K562 (cell line): Measurements from ENCODE around the gene DYRK1A. TPM values are rescaled to one million over a fixed set of nuclear protein-coding genes. Genes with fewer than 3 reads are reported as not detected.

Experiments used
- CBX3 ChIP-seq, 2 experiments: IDR thresholded peaks; 1 replicate in 1 of 2; 2 replicates in 1 of 2; pipeline ENCODE4 v1.6.1; 2012; ENCODE audit warnings: inconsistent platforms in 2 of 2, low read length in 2 of 2, borderline replicate concordance in 1 of 2, control low read depth in 1 of 2
- KDM4B ChIP-seq, 2 experiments: fragments of 450-650 bp in 1 of 2; sonication (generic) in 1 of 2; IDR thresholded peaks; 2 replicates each; pipeline ENCODE4 v1.6.1; 2016 to 2017; ENCODE audit warnings: borderline replicate concordance in 2 of 2, antibody characterized with exemption in 1 of 2, low read depth in 1 of 2, mild to moderate bottlenecking in 1 of 2
- SMARCA5 ChIP-seq: fragments of 450-650 bp; IDR thresholded peaks from 2 replicates; pipeline ENCODE4 v1.6.1; 2016
- ZNF717 ChIP-seq: fragments of 250-450 bp; sonication (Bioruptor Pico); IDR thresholded peaks from 2 replicates; pipeline ENCODE4 v1.5.0; 2021
- ZNF766 ChIP-seq: fragments of 200-800 bp; sonication (Bioruptor generic); conservative IDR thresholded peaks from 2 replicates; pipeline ENCODE4 v1.6.1; 2016; ENCODE audit warnings: missing genetic modification characterization, missing compliant biosample characterization
- polyA plus RNA-seq, 8 experiments: library from polyadenylated mRNA; depleted of rRNA in 4 of 8; stranded (reverse) in 5 of 8; unstranded in 3 of 8; fragments of >200 nt; fragmentation: Nextera tagmentation in 2 of 8; fragmentation: Illumina TruSeq in 1 of 8; extraction: Ambion mirVana in 2 of 8; extraction: Trizol in 1 of 8; gene quantifications; 2 replicates each; pipeline versions ENCODE4 v1.2.1 to v1.2.3, GENCODE V29; 2011 to 2014; ENCODE audit warnings: inconsistent platforms in 1 of 8, missing spikeins in 1 of 8
- total RNA-seq, 7 experiments: library from RNA; depleted of rRNA in 6 of 7; stranded (reverse); fragments of >200 nt in 6 of 7; fragmentation: Illumina TruSeq in 2 of 7; extraction: Trizol in 2 of 7; gene quantifications; 2 replicates each; pipeline versions ENCODE4 v1.2.1 to v1.2.3, GENCODE V29; 2011 to 2021; ENCODE audit warnings: low replicate concordance in 1 of 7
- TF ChIP-seq, protein P1 (sequence below): IDR thresholded peaks from 2 replicates; pipeline ENCODE4 v1.6.1; 2011; ENCODE audit not compliant: insufficient read length; ENCODE audit errors: extremely low read depth
- TF ChIP-seq, protein P2 (sequence below): fragments of 450-650 bp; formaldehyde crosslinking; IDR thresholded peaks from 2 replicates; pipeline ENCODE4 v1.4.0; 2020; ENCODE audit warnings: mild to moderate bottlenecking, moderate library complexity
- TF ChIP-seq, protein P3 (sequence below): fragments of 450-650 bp; IDR thresholded peaks from 2 replicates; pipeline ENCODE4 v1.6.1; 2016; ENCODE audit warnings: low read depth

Gene DYRK1A
- total and polyA plus RNA-seq, 9 of the 15 experiments (the other 6 are each of a cell fraction or from before 2014, with no cell fraction given), result 3.7 to 64.8 (median 42.3) TPM

DNA sequence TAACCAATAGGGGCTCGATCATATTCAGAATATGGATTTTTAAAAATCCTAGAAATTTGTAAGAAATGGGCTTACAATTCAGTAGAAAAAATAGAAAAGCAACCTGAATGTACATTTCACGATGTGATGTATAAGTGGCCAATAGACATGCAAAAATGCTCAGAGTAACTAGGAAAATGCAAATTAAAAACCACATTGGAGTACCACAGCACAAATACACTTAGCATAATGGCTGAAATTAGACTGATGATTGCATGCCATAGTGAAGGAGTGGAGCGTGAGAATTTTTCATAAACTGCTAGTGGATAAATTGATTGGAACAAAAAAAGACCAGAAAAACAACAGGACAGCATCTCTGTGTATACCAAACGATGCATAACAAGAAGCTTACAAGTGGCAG is 102.3 kb downstream of the DYRK1A start (continued):
- TF ChIP-seq KDM4B (IDR thresholded peaks at IDR 0.05; ENCODE audit: borderline replicate concordance in 2 of 2, low read depth in 1 of 2) (no peak), ZNF766 (CRISPR knock-in tag) (no peak), ZNF717 (CRISPR knock-in tag) (no peak), SMARCA5 (no peak), CBX3 (IDR thresholded peaks at IDR 0.05; ENCODE audit: borderline replicate concordance in 1 of 2, low read length in 2 of 2) (no peak)
- TF ChIP-seq, protein P1, sequence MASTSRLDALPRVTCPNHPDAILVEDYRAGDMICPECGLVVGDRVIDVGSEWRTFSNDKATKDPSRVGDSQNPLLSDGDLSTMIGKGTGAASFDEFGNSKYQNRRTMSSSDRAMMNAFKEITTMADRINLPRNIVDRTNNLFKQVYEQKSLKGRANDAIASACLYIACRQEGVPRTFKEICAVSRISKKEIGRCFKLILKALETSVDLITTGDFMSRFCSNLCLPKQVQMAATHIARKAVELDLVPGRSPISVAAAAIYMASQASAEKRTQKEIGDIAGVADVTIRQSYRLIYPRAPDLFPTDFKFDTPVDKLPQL, result no peak
- TF ChIP-seq, protein P2, sequence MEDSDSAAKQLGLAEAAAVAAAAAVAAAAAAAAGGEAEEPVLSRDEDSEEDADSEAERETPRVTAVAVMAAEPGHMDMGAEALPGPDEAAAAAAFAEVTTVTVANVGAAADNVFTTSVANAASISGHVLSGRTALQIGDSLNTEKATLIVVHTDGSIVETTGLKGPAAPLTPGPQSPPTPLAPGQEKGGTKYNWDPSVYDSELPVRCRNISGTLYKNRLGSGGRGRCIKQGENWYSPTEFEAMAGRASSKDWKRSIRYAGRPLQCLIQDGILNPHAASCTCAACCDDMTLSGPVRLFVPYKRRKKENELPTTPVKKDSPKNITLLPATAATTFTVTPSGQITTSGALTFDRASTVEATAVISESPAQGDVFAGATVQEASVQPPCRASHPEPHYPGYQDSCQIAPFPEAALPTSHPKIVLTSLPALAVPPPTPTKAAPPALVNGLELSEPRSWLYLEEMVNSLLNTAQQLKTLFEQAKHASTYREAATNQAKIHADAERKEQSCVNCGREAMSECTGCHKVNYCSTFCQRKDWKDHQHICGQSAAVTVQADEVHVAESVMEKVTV (CRISPR knock-in tag), result no peak
- TF ChIP-seq, protein P3, sequence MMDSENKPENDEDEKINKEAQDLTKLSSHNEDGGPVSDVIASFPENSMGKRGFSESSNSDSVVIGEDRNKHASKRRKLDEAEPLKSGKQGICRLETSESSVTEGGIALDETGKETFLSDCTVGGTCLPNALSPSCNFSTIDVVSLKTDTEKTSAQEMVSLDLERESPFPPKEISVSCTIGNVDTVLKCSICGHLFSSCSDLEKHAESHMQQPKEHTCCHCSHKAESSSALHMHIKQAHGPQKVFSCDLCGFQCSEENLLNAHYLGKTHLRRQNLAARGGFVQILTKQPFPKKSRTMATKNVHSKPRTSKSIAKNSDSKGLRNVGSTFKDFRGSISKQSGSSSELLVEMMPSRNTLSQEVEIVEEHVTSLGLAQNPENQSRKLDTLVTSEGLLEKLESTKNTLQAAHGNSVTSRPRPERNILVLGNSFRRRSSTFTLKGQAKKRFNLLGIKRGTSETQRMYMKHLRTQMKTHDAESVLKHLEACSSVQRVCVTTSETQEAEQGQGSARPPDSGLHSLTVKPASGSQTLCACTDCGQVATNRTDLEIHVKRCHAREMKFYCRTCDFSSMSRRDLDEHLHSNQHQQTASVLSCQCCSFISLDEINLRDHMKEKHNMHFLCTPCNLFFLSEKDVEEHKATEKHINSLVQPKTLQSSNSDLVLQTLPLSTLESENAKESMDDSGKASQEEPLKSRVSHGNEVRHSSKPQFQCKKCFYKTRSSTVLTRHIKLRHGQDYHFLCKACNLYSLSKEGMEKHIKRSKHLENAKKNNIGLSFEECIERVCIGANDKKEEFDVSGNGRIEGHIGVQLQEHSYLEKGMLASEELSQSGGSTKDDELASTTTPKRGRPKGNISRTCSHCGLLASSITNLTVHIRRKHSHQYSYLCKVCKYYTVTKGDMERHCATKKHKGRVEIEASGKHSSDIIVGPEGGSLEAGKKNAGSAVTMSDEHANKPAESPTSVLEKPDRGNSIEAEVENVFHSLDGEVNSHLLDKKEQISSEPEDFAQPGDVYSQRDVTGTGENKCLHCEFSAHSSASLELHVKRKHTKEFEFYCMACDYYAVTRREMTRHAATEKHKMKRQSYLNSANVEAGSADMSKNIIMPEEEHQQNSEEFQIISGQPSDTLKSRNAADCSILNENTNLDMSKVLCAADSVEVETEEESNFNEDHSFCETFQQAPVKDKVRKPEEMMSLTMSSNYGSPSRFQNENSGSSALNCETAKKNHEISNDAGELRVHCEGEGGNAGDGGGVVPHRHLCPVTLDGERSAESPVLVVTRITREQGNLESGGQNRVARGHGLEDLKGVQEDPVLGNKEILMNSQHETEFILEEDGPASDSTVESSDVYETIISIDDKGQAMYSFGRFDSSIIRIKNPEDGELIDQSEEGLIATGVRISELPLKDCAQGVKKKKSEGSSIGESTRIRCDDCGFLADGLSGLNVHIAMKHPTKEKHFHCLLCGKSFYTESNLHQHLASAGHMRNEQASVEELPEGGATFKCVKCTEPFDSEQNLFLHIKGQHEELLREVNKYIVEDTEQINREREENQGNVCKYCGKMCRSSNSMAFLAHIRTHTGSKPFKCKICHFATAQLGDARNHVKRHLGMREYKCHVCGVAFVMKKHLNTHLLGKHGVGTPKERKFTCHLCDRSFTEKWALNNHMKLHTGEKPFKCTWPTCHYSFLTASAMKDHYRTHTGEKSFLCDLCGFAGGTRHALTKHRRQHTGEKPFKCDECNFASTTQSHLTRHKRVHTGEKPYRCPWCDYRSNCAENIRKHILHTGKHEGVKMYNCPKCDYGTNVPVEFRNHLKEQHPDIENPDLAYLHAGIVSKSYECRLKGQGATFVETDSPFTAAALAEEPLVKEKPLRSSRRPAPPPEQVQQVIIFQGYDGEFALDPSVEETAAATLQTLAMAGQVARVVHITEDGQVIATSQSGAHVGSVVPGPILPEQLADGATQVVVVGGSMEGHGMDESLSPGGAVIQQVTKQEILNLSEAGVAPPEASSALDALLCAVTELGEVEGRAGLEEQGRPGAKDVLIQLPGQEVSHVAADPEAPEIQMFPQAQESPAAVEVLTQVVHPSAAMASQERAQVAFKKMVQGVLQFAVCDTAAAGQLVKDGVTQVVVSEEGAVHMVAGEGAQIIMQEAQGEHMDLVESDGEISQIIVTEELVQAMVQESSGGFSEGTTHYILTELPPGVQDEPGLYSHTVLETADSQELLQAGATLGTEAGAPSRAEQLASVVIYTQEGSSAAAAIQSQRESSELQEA, result no peak
- TF ChIP-seq, all 486 proteins: peak for 0
